ENCODE data around the gene NCAPD2. TPM values are rescaled to one million over a fixed set of nuclear protein-coding genes. Genes with fewer than 3 reads are reported as not detected.

NCAPD2 gene
- 10 to 100 TPM; 29.9 to 49.2 (median 39.6) TPM for total RNA-seq
- 10 to 100 TPM; 12.0 to 14.1 (median 14.0) TPM for polyA plus RNA-seq
- long read RNA-seq, donor 1, partial matches to known transcripts, result 0 of 1 reads
- long read RNA-seq, donor 1, other reads (novel, unspliced or antisense), result 0 of 1 reads
- long read RNA-seq, donor 2, full-length matches to known transcripts, result 2 of 2 reads
- long read RNA-seq, donor 2, partial matches to known transcripts, result 0 of 2 reads
- long read RNA-seq, donor 2, other reads (novel, unspliced or antisense), result 0 of 2 reads

- peak; percentile 98 for DNase-seq
- Histone ChIP-seq H3K4me3 (peak within 1 kb of the TSS; percentile 60 to 81 (median 78)), H3K27ac (peak within 1 kb of the TSS; percentile 97 to 99 (median 98)), H3K36me3 (peaks cover 0 to 54% (median 19%) of the 10 kb centered on the region in 6 donors), H3K27me3 (replicated peaks in 1 of 7) (no peaks in the 10 kb centered on the region), H3K4me1 (peaks cover 21 to 54% (median 31%) of the 10 kb centered on the region in 6 donors), H3K9me3 (no peaks in the 10 kb centered on the region)
- TF ChIP-seq POLR2A (IDR thresholded peaks at IDR 0.05) (no peak), CTCF (IDR thresholded peaks at IDR 0.05 in 8 of 11, conservative IDR thresholded peaks at IDR 0.05 in 3 of 11) (peak in 10 of 11 experiments; percentile 42 to 84 (median 72)), POLR2AphosphoS5 (IDR thresholded peaks at IDR 0.05) (peak in 2 of 3 donors; percentile 18 to 79)
- 0 to 1% (median 0%) methylated on average over 20 to 49 of the region's 49 CpGs for whole genome bisulfite sequencing, 5 donors
- intact Hi-C loops (cut with DNase I; ENCODE audit: low total_unique reads), result no loop called here
Measured at GRCh38 chr12:6493497-6494257, at the start of gene NCAPD2. TSS of gene NCAPD2 (plus strand) at chr12:6494102. CDS start at chr12:6495099, 997 bp downstream.

- Histone ChIP-seq H3K36me3 (peaks cover 0 to 27% (median 2%) of the 10 kb centered on the region in 6 donors), H3K27me3 (replicated peaks in 1 of 7) (no peaks in the 10 kb centered on the region), H3K9me3 (no peaks in the 10 kb centered on the region), H3K27ac (peak within 1 kb of the TSS; percentile 60 to 90 (median 78)), H3K4me1 (peaks cover 0 to 77% (median 36%) of the 10 kb centered on the region in 6 donors), H3K4me3 (peak within 1 kb of the TSS; percentile 34 to 76 (median 52))
- no peak for DNase-seq
- TF ChIP-seq POLR2A (IDR thresholded peaks at IDR 0.05), result peak in 1 of 3 donors; percentile 5
- peak; percentile 72 to 73 (median 72) for TF ChIP-seq POLR2AphosphoS5 (IDR thresholded peaks at IDR 0.05)
- no peak for TF ChIP-seq CTCF (IDR thresholded peaks at IDR 0.05 in 8 of 11, conservative IDR thresholded peaks at IDR 0.05 in 3 of 11)
- intact Hi-C loops (cut with DNase I; ENCODE audit: low total_unique reads), result no loop called here
- WGBS, 5 donors, result 60 to 78% (median 69%) methylated on average over 16 of the region's 16 CpGs
Measured at GRCh38 chr12:6444704-6445688, 48.9 kb upstream of the NCAPD2 start, which contains the start of gene CD27. TSS of gene CD27 (plus strand) at chr12:6444955. CDS start at chr12:6445096, 141 bp downstream.

GRCh38 chr12:6450091-6450868, 43.6 kb upstream of the NCAPD2 start:
- peaks cover 19 to 98% (median 55%) of the 10 kb centered on the region in 6 donors for H3K4me1 ChIP-seq
- peaks cover 0 to 63% (median 18%) of the 10 kb centered on the region in 6 donors for H3K36me3 ChIP-seq
- H3K9me3 ChIP-seq, result no peaks in the 10 kb centered on the region
- TF ChIP-seq POLR2AphosphoS5 (IDR thresholded peaks at IDR 0.05) (no peak), CTCF (IDR thresholded peaks at IDR 0.05 in 8 of 11, conservative IDR thresholded peaks at IDR 0.05 in 3 of 11) (no peak), POLR2A (IDR thresholded peaks at IDR 0.05) (no peak)
- WGBS, 5 donors, result 75 to 88% (median 82%) methylated on average over 16 of the region's 16 CpGs
- intact Hi-C loops (cut with DNase I; ENCODE audit: low total_unique reads), result no loop called here
- H3K4me3 ChIP-seq, result peak overlapping the region in 6 of 8 donors; percentile 68 to 92 (median 74)
- no peak for DNase-seq
- peak overlapping the region; percentile 85 to 99 (median 98) for H3K27ac ChIP-seq
- no peaks in the 10 kb centered on the region for H3K27me3 ChIP-seq (replicated peaks in 1 of 7)

Data from spleen (tissue), 13 donors.